K562 (cell line): ENCODE data around the gene UNC45A. TPM values are rescaled to one million over a fixed set of nuclear protein-coding genes. Genes with fewer than 3 reads are reported as not detected.

Experiments used
- ATAC-seq: fragments of 200-7000 bp; cut with Tn5 transposase; 3 replicates; pipeline ENCODE4 v1.9.1; 2020; ENCODE audit warnings: moderate library complexity
- BruUV-seq: library from RNA; stranded (reverse); fragments of 400-500 nt; replicated peaks from 2 replicates; lab custom pipeline; 2021; lab: Mats Ljungman, UMichigan
- CTCF ChIA-PET: fragments of 300-600 bp; formaldehyde crosslinking; extraction: SDS; loops from one replicate; lab custom pipeline; 2021; ENCODE audit warnings: low intra/inter-chr PET ratio; lab: Yijun Ruan, JAX
- POLR2A ChIA-PET: fragments of 300-600, 350-650 bp; sonication (Branson Sonifier 250); formaldehyde crosslinking; extraction: SDS; loops from one replicate; lab custom pipeline; 2021; ENCODE audit warnings: antibody characterized with exemption, inconsistent platforms; lab: Yijun Ruan, JAX
- DNase-seq, 4 experiments: peaks; one replicate each; pipeline versions ENCODE4 v3.0.0 to v3.0.0-alpha.2; 2011 to 2018; ENCODE audit warnings: low spot score in 3 of 4, mixed read lengths in 3 of 4; ENCODE audit errors: extremely low read depth in 1 of 4
- FAIRE-seq: peaks from 2 replicates; lab custom pipeline; 2011; peaks lifted over from hg19 to GRCh38; lab: Jason Lieb, UNC
- H2AFZ ChIP-seq: 2 replicates; pipeline ENCODE4 v1.6.0; 2011; ENCODE audit warnings: low read depth, low read length, control low read depth, inconsistent platforms
- H3K27ac ChIP-seq: fragments of 200-600 bp; 3 replicates; pipeline ENCODE4 v1.8.0; 2011; ENCODE audit warnings: low read depth, mild to moderate bottlenecking, control low read depth, inconsistent platforms, low read length, moderate library complexity, mixed read lengths; ENCODE audit errors: extremely low read depth
- H3K27me3 ChIP-seq, 2 experiments: fragments of 300-600 bp in 1 of 2; 2 replicates in 1 of 2; 3 replicates in 1 of 2; pipeline versions ENCODE4 v1.6.0 to v1.8.0; 2011; ENCODE audit warnings: inconsistent platforms in 2 of 2, low read length in 2 of 2, mild to moderate bottlenecking in 1 of 2, mixed read lengths in 1 of 2, moderate library complexity in 1 of 2; ENCODE audit not compliant: control insufficient read depth in 2 of 2, insufficient read depth in 2 of 2
- H3K36me3 ChIP-seq: fragments of 300-600 bp; 3 replicates; pipeline ENCODE4 v1.8.0; 2011; ENCODE audit warnings: mild to moderate bottlenecking, low read length, inconsistent platforms; ENCODE audit not compliant: control insufficient read depth, insufficient read depth
- H3K4me1 ChIP-seq, 2 experiments: fragments of 200-600 bp in 1 of 2; replicated peaks in 1 of 2; 2 replicates in 1 of 2; 3 replicates in 1 of 2; pipeline versions ENCODE4 v1.5.1 to v1.8.0; 2011; ENCODE audit warnings: inconsistent platforms in 2 of 2, low read length in 2 of 2, mild to moderate bottlenecking in 1 of 2, mixed read lengths in 1 of 2, moderate library complexity in 1 of 2; ENCODE audit not compliant: control insufficient read depth in 2 of 2, insufficient read depth in 2 of 2
- H3K4me2 ChIP-seq: 2 replicates; pipeline ENCODE4 v1.6.1; 2011; ENCODE audit warnings: low read length, control low read depth, inconsistent platforms, mixed read lengths; ENCODE audit not compliant: insufficient read depth
- H3K4me3 ChIP-seq: fragments of 200-600 bp; sonication (generic), shearing (Covaris generic); 2 replicates; pipeline ENCODE4 v1.5.1; 2016; ENCODE audit warnings: control low read depth, inconsistent platforms
- H3K79me2 ChIP-seq: fragments of 200-600 bp; 3 replicates; pipeline ENCODE4 v1.8.0; 2011; ENCODE audit warnings: low read length, inconsistent platforms; ENCODE audit not compliant: control insufficient read depth, insufficient read depth
- H3K9ac ChIP-seq, 2 experiments: 2 replicates each; pipeline versions ENCODE4 v1.6.0 to v1.6.1; 2011; ENCODE audit warnings: low read depth in 2 of 2, low read length in 2 of 2, control low read depth in 1 of 2, inconsistent platforms in 1 of 2, mild to moderate bottlenecking in 1 of 2, mixed read lengths in 1 of 2; ENCODE audit not compliant: insufficient read depth in 1 of 2
- H3K9me1 ChIP-seq: one replicate; pipeline ENCODE4 v1.6.0; 2011; ENCODE audit warnings: inconsistent platforms, mild to moderate bottlenecking, low read length, moderate library complexity; ENCODE audit not compliant: control insufficient read depth, insufficient read depth
- H3K9me3 ChIP-seq: replicated peaks from 2 replicates; pipeline ENCODE4 v1.5.1; 2011; ENCODE audit warnings: low read depth, low read length, inconsistent platforms; ENCODE audit not compliant: control insufficient read depth, insufficient read depth
- H4K20me1 ChIP-seq: replicated peaks from 2 replicates; pipeline ENCODE4 v1.6.1; 2011; ENCODE audit warnings: low read length, inconsistent platforms, mixed read lengths; ENCODE audit not compliant: control insufficient read depth, insufficient read depth
- ARID2 ChIP-seq: fragments of 450-650 bp; IDR thresholded peaks from 2 replicates; pipeline ENCODE4 v1.6.1; 2017; ENCODE audit warnings: antibody characterized with exemption, mild to moderate bottlenecking
- EHMT2 ChIP-seq: fragments of 450-650 bp; IDR thresholded peaks from 2 replicates; pipeline ENCODE4 v1.6.1; 2018; ENCODE audit warnings: antibody characterized with exemption
- KDM1A ChIP-seq, 2 experiments: fragments of 450-650 bp; IDR thresholded peaks; 2 replicates each; pipeline ENCODE4 v1.6.1; 2016; ENCODE audit warnings: mild to moderate bottlenecking in 2 of 2
- KLF10 ChIP-seq: fragments of 250-450 bp; sonication (Bioruptor Pico); IDR thresholded peaks from 2 replicates; pipeline ENCODE4 v1.6.1; 2021; ENCODE audit warnings: matching md5 sums
- NFRKB ChIP-seq: fragments of 450-650 bp; IDR thresholded peaks from 2 replicates; pipeline ENCODE4 v1.6.1; 2016; ENCODE audit warnings: low read depth
- SMARCA4 ChIP-seq: fragments of 450-650 bp; IDR thresholded peaks from 2 replicates; pipeline ENCODE4 v1.6.1; 2016
- TEAD4 ChIP-seq, 2 experiments: sonication (generic) in 1 of 2; formaldehyde crosslinking in 1 of 2; IDR thresholded peaks; 2 replicates each; pipeline versions ENCODE4 v1.6.1 to v1.8.0; 2012 to 2022; ENCODE audit warnings: borderline replicate concordance in 1 of 2, inconsistent platforms in 1 of 2, low read length in 1 of 2, mild to moderate bottlenecking in 1 of 2, missing genetic modification reagents in 1 of 2
- ZNF280B ChIP-seq: fragments of 250-450 bp; sonication (Bioruptor Pico); IDR thresholded peaks from 2 replicates; pipeline ENCODE4 v1.5.1; 2021; ENCODE audit warnings: mild to moderate bottlenecking
- ZNF592 ChIP-seq: fragments of 450-650 bp; IDR thresholded peaks from 2 replicates; pipeline ENCODE4 v1.6.1; 2017; ENCODE audit warnings: antibody characterized with exemption, mild to moderate bottlenecking
- WGBS: fragments of 100-300 bp; shearing (Covaris generic); methylation state at CpG from one replicate; pipeline ENCODE4 v1.1.6; 2016; ENCODE audit warnings: low coverage, mixed read lengths; ENCODE audit not compliant: insufficient coverage; ENCODE audit errors: missing lambda C conversion rate; 5-methylcytosine and 5-hydroxymethylcytosine counted together
- in situ Hi-C: fragments of 300-500 bp; cut with MboI; formaldehyde crosslinking; loops from 4 replicates; pipeline ENCODE4 v1.15.0; 2018; ENCODE audit warnings: inconsistent platforms, mixed read lengths
- intact Hi-C: fragments of 100-400 bp; cut with micrococcal nuclease; formaldehyde crosslinking; loops from 2 replicates; pipeline ENCODE4 v1.14.2; 2022
- polyA plus RNA-seq, 8 experiments: library from polyadenylated mRNA; depleted of rRNA in 4 of 8; stranded (reverse) in 5 of 8; unstranded in 3 of 8; fragments of >200 nt; fragmentation: Nextera tagmentation in 2 of 8; fragmentation: Illumina TruSeq in 1 of 8; extraction: Ambion mirVana in 2 of 8; extraction: Trizol in 1 of 8; gene quantifications; 2 replicates each; pipeline versions ENCODE4 v1.2.1 to v1.2.3, GENCODE V29; 2011 to 2014; ENCODE audit warnings: inconsistent platforms in 1 of 8, missing spikeins in 1 of 8
- total RNA-seq, 7 experiments: library from RNA; depleted of rRNA in 6 of 7; stranded (reverse); fragments of >200 nt in 6 of 7; fragmentation: Illumina TruSeq in 2 of 7; extraction: Trizol in 2 of 7; gene quantifications; 2 replicates each; pipeline versions ENCODE4 v1.2.1 to v1.2.3, GENCODE V29; 2011 to 2021; ENCODE audit warnings: low replicate concordance in 1 of 7

The UNC45A gene
- total and polyA plus RNA-seq, 9 of the 15 experiments (the other 6 are each of a cell fraction or from before 2014, with no cell fraction given), result 22.4 to 79.3 (median 43.7) TPM

GRCh38 chr15:90991587-90992285 is 56.7 kb downstream of the UNC45A start:
- peaks cover 9% of the 10 kb centered on the region; the same call in 1 of the 2 replicates for H4K20me1 ChIP-seq
- intact Hi-C loops, result loop anchor here (2.0 to 5.0 kb wide), 3 partner anchors 34 to 56 kb away; no protein-coding TSS in a partner anchor
- no TSS peak for BruUV-seq
- peak overlapping the region; percentile 67 for H3K27ac ChIP-seq
- H3K4me1 ChIP-seq, result peaks cover 28 to 36% of the 10 kb centered on the region in 2 experiments; a peak in 4 of 5 replicates
- POLR2A ChIA-PET, result interaction anchor here (0.6 to 1.3 kb wide), 9 partner anchors 9 to 90 kb away, joined by 3 to 7 read pairs (median 3); partner anchors contain the start of genes HDDC3 and RCCD1
- DNase-seq (peak in 3 of 4 experiments; percentile 38 to 74 (median 57)), ATAC-seq (peak; percentile 8), FAIRE-seq (peak; percentile 32)
- peaks cover 8% of the 10 kb centered on the region; the same call in 2 of the 3 replicates for H3K36me3 ChIP-seq
- H3K4me2 ChIP-seq, result peak overlapping the region; percentile 69
- in situ Hi-C loops, result no loop called here
- peak overlapping the region; percentile 40 to 88; a peak in 3 of 4 replicates for H3K9ac ChIP-seq
- no peaks in the 10 kb centered on the region for H3K27me3 ChIP-seq
- peak overlapping the region; percentile 17; the same call in 1 of the 2 replicates for H3K4me3 ChIP-seq
- WGBS, result 3% methylated on average over 6 of the region's 6 CpGs
- H2AFZ ChIP-seq, result no peak overlapping the region; the same call in 1 of the 2 replicates
- no peaks in the 10 kb centered on the region for H3K9me1 ChIP-seq
- peaks cover 94% of the 10 kb centered on the region for H3K79me2 ChIP-seq
- H3K9me3 ChIP-seq, result no peaks in the 10 kb centered on the region
- CTCF ChIA-PET, result no interaction called here
- TF ChIP-seq KDM1A (IDR thresholded peaks at IDR 0.05), result peak; percentile 31 to 41; a peak in 2 of 4 replicates
- TF ChIP-seq ZNF280B (CRISPR knock-in tag), result no peak
- TF ChIP-seq NFRKB, result 0 out of 2 replicates have a peak, but pooled peaks have one; percentile 53
- no peak for TF ChIP-seq ARID2
- TF ChIP-seq ZNF592, result peak; percentile 54; the same call in 1 of the 2 replicates
- TF ChIP-seq EHMT2, result 0 out of 2 replicates have a peak, but pooled peaks have one; percentile 54
- TF ChIP-seq KLF10 (CRISPR knock-in tag), result no peak
- peak; percentile 55 for TF ChIP-seq TEAD4 (IDR thresholded peaks at IDR 0.05; ENCODE audit: low read length)
- no peak for TF ChIP-seq TEAD4 (CRISPR knock-in tag; IDR thresholded peaks at IDR 0.05; ENCODE audit: borderline replicate concordance)
- TF ChIP-seq SMARCA4, result peak; percentile 56; the same call in 1 of the 2 replicates
